ENCODE measurements around the gene ARID4B.

ARID4B gene

GRCh38 chr1:235264327-235264726 is 63.7 kb downstream of the ARID4B start:
- no peaks in the 10 kb centered on the region for H3K9me2 ChIP-seq (replicated peaks; ENCODE audit: low read depth, low read length)
- 0 out of 2 replicates have a peak, but pooled peaks cover 6% of the 10 kb centered on the region for H3F3A ChIP-seq (ENCODE audit: low read depth)
- TF ChIP-seq EZH2phosphoT487 (IDR thresholded peaks at IDR 0.05; ENCODE audit: borderline replicate concordance) (no peak), CTCF (conservative IDR thresholded peaks at IDR 0.05; ENCODE audit: low read length) (no peak)
- peaks cover 76% of the 10 kb centered on the region for H4K20me1 ChIP-seq (ENCODE audit: insufficient read depth, low read length, poor library complexity, severe bottlenecking)
- H3K4me2 ChIP-seq (ENCODE audit: low read depth, low read length, poor library complexity, severe bottlenecking) = peak overlapping the region; percentile 50
- no peaks in the 10 kb centered on the region for H3K9me3 ChIP-seq (ENCODE audit: insufficient read depth, low read depth, low read length)
- H3K4me1 ChIP-seq (ENCODE audit: insufficient read depth, low read length, poor library complexity, severe bottlenecking) = peaks cover 70% of the 10 kb centered on the region
- no peaks in the 10 kb centered on the region for H3K36me3 ChIP-seq (ENCODE audit: insufficient read depth, low read length)
- no peak overlapping the region for H3K4me3 ChIP-seq (ENCODE audit: low read length, poor library complexity, severe bottlenecking)
- no peak overlapping the region for H2AFZ ChIP-seq (ENCODE audit: low read length)
- H3K9ac ChIP-seq (ENCODE audit: low read depth, low read length, poor library complexity, severe bottlenecking) = no peak overlapping the region
- peaks cover 98% of the 10 kb centered on the region for H3K79me2 ChIP-seq (ENCODE audit: insufficient read depth, low read length)
- H3K27me3 ChIP-seq (ENCODE audit: insufficient read depth, low read length, poor library complexity, severe bottlenecking) = no peaks in the 10 kb centered on the region

- Histone ChIP-seq H3K9me3 (ENCODE audit: insufficient read depth, low read depth, low read length) (no peaks in the 10 kb centered on the region), H3K79me2 (ENCODE audit: insufficient read depth, low read length) (peaks cover 97% of the 10 kb centered on the region), H2AFZ (ENCODE audit: low read length) (no peak overlapping the region), H3K4me2 (ENCODE audit: low read depth, low read length, poor library complexity, severe bottlenecking) (peak overlapping the region; percentile 32), H3K4me3 (ENCODE audit: low read length, poor library complexity, severe bottlenecking) (no peak overlapping the region), H3F3A (ENCODE audit: low read depth) (0 out of 2 replicates have a peak, but pooled peaks cover 6% of the 10 kb centered on the region), H3K9me2 (replicated peaks; ENCODE audit: low read depth, low read length) (no peaks in the 10 kb centered on the region), H3K36me3 (ENCODE audit: insufficient read depth, low read length) (peaks cover 9% of the 10 kb centered on the region; the same call in 1 of the 2 replicates), H4K20me1 (ENCODE audit: insufficient read depth, low read length, poor library complexity, severe bottlenecking) (peaks cover 66% of the 10 kb centered on the region), H3K27me3 (ENCODE audit: insufficient read depth, low read length, poor library complexity, severe bottlenecking) (no peaks in the 10 kb centered on the region), H3K9ac (ENCODE audit: low read depth, low read length, poor library complexity, severe bottlenecking) (no peak overlapping the region), H3K4me1 (ENCODE audit: insufficient read depth, low read length, poor library complexity, severe bottlenecking) (peaks cover 69% of the 10 kb centered on the region)
- TF ChIP-seq CTCF (conservative IDR thresholded peaks at IDR 0.05; ENCODE audit: low read length) = no peak
- TF ChIP-seq EZH2phosphoT487 (IDR thresholded peaks at IDR 0.05; ENCODE audit: borderline replicate concordance) = no peak
Measured at GRCh38 chr1:235262539-235262938, 65.4 kb downstream of the ARID4B start.

- Histone ChIP-seq H2AFZ (ENCODE audit: low read length) (no peak overlapping the region), H3K79me2 (ENCODE audit: insufficient read depth, low read length) (peaks cover 96% of the 10 kb centered on the region), H3K4me1 (ENCODE audit: insufficient read depth, low read length, poor library complexity, severe bottlenecking) (peaks cover 65% of the 10 kb centered on the region), H3F3A (ENCODE audit: low read depth) (0 out of 2 replicates have a peak, but pooled peaks cover 6% of the 10 kb centered on the region), H3K9me2 (replicated peaks; ENCODE audit: low read depth, low read length) (no peaks in the 10 kb centered on the region), H3K4me3 (ENCODE audit: low read length, poor library complexity, severe bottlenecking) (no peak overlapping the region), H3K27me3 (ENCODE audit: insufficient read depth, low read length, poor library complexity, severe bottlenecking) (no peaks in the 10 kb centered on the region), H3K9me3 (ENCODE audit: insufficient read depth, low read depth, low read length) (no peaks in the 10 kb centered on the region), H4K20me1 (ENCODE audit: insufficient read depth, low read length, poor library complexity, severe bottlenecking) (peaks cover 66% of the 10 kb centered on the region), H3K9ac (ENCODE audit: low read depth, low read length, poor library complexity, severe bottlenecking) (no peak overlapping the region), H3K36me3 (ENCODE audit: insufficient read depth, low read length) (peaks cover 9% of the 10 kb centered on the region; the same call in 1 of the 2 replicates), H3K4me2 (ENCODE audit: low read depth, low read length, poor library complexity, severe bottlenecking) (no peak overlapping the region)
- no peak for TF ChIP-seq EZH2phosphoT487 (IDR thresholded peaks at IDR 0.05; ENCODE audit: borderline replicate concordance)
- no peak for TF ChIP-seq CTCF (conservative IDR thresholded peaks at IDR 0.05; ENCODE audit: low read length)
Measured at GRCh38 chr1:235261243-235261642, 66.7 kb downstream of the ARID4B start.

All from Loucy (cell line).